ENCODE measurements around the gene SSUH2. TPM values are rescaled to one million over a fixed set of nuclear protein-coding genes. Genes with fewer than 3 reads are reported as not detected.
A peak's percentile ranks its signal among the peaks of the same experiment; 100 is the strongest.

Gene SSUH2
- total RNA-seq, 1 experiment from 2014 or later = 0.06 TPM

- no peak for DNase-seq (ENCODE audit: low spot score)
Observed at GRCh38 chr3:8641472-8641871, 3.1 kb downstream of the SSUH2 start.

GRCh38 chr3:8640223-8640622 is 4.4 kb downstream of the SSUH2 start:
- no peak for DNase-seq (ENCODE audit: low spot score)

GRCh38 chr3:8639659-8640000 is 5.0 kb downstream of the SSUH2 start:
- DNase-seq (ENCODE audit: low spot score) = no peak

- DNase-seq (ENCODE audit: low spot score) = no peak
Observed at GRCh38 chr3:8638994-8639658, 5.5 kb downstream of the SSUH2 start.

GRCh38 chr3:8637348-8637747 is 7.2 kb downstream of the SSUH2 start:
- no peak for DNase-seq (ENCODE audit: low spot score)

GRCh38 chr3:8635631-8636030 is 9.0 kb downstream of the SSUH2 start:
- DNase-seq (ENCODE audit: low spot score) = no peak

- DNase-seq (ENCODE audit: low spot score) = no peak
Observed at GRCh38 chr3:8635125-8635524, 9.5 kb downstream of the SSUH2 start.

GRCh38 chr3:8632402-8633237 is 12.0 kb downstream of the SSUH2 start:
- no peak for DNase-seq (ENCODE audit: low spot score)

- DNase-seq (ENCODE audit: low spot score) = no peak
Observed at GRCh38 chr3:8631661-8632060, 12.9 kb downstream of the SSUH2 start.

- peak; percentile 97 for DNase-seq (ENCODE audit: low spot score)
Observed at GRCh38 chr3:8629151-8630021, 15.2 kb downstream of the SSUH2 start.

GRCh38 chr3:8627949-8628348 is 16.6 kb downstream of the SSUH2 start:
- DNase-seq (ENCODE audit: low spot score) = no peak

- no peak for DNase-seq (ENCODE audit: low spot score)
Observed at GRCh38 chr3:8627201-8627940, 17.2 kb downstream of the SSUH2 start.

GRCh38 chr3:8625991-8626390 is 18.6 kb downstream of the SSUH2 start:
- DNase-seq (ENCODE audit: low spot score) = peak; percentile 23

GRCh38 chr3:8624612-8625011 is 20.0 kb downstream of the SSUH2 start:
- no peak for DNase-seq (ENCODE audit: low spot score)

GRCh38 chr3:8623741-8624140 is 20.9 kb downstream of the SSUH2 start:
- DNase-seq (ENCODE audit: low spot score) = no peak

- DNase-seq (ENCODE audit: low spot score) = peak; percentile 66
Observed at GRCh38 chr3:8622873-8623691, 21.5 kb downstream of the SSUH2 start.

- peak; percentile 28 for DNase-seq (ENCODE audit: low spot score)
Observed at GRCh38 chr3:8621872-8622271, 22.7 kb downstream of the SSUH2 start.

- DNase-seq (ENCODE audit: low spot score) = no peak
Observed at GRCh38 chr3:8621141-8621540, 23.5 kb downstream of the SSUH2 start.

- DNase-seq (ENCODE audit: low spot score) = no peak
Observed at GRCh38 chr3:8619548-8619947, 25.1 kb downstream of the SSUH2 start.

GRCh38 chr3:8618950-8619349 is 25.6 kb downstream of the SSUH2 start:
- no peak for DNase-seq (ENCODE audit: low spot score)

GRCh38 chr3:8617921-8618320 is 26.7 kb downstream of the SSUH2 start:
- DNase-seq (ENCODE audit: low spot score) = no peak
